ENCODE data around the gene DLGAP4.
A peak's percentile ranks its signal among the peaks of the same experiment; 100 is the strongest.

Gene DLGAP4

DNA sequence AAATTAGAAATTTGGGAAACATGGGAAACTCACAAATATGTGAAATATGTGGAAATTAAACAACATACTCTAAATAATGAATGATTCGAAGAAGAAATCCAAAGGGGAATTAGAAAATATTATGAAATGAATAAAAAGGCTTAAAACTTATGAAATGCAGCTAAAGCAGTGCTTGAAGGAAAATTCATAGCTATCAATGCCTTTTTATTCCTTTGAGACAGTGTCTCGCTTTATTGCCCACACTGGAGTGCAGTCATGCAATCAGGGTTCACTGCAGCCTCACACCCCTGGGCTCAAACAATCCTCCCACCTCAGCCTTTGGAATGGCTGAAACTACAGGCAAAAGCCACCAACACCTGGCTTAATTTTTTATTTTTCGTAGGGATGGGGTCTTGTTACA lies 259.4 kb downstream of the DLGAP4 start:
- DNase-seq (ENCODE audit: low read depth): no peak

DNA sequence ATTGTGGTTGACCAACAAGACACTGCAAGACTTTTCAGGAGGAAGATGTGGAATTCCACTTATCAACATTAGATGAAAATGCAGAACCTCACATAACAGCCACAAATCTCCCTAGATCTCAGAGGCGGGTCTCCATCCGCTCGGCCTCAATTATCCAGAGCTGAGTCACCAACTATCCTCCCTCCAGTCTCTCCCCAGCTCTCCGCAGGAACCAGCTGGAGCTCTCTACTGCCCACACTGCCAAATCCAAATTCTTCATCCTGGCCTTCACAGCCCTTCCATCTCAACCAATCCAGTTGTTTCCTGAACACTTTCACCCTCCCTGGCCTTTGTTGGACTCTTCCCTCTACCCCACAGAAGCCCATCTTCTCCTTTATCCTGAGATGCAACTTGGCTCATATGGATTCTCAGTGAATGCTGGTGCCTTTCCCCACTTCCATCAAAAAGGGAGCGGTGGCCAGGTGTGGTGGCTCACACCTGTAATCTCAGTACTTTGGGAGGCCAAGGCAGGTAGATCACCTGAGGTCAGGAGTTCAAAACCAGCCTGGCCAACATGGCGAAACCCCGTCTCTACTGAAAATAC lies 263.8 kb downstream of the DLGAP4 start:
- peak; percentile 83 for DNase-seq (ENCODE audit: low read depth)

DNA sequence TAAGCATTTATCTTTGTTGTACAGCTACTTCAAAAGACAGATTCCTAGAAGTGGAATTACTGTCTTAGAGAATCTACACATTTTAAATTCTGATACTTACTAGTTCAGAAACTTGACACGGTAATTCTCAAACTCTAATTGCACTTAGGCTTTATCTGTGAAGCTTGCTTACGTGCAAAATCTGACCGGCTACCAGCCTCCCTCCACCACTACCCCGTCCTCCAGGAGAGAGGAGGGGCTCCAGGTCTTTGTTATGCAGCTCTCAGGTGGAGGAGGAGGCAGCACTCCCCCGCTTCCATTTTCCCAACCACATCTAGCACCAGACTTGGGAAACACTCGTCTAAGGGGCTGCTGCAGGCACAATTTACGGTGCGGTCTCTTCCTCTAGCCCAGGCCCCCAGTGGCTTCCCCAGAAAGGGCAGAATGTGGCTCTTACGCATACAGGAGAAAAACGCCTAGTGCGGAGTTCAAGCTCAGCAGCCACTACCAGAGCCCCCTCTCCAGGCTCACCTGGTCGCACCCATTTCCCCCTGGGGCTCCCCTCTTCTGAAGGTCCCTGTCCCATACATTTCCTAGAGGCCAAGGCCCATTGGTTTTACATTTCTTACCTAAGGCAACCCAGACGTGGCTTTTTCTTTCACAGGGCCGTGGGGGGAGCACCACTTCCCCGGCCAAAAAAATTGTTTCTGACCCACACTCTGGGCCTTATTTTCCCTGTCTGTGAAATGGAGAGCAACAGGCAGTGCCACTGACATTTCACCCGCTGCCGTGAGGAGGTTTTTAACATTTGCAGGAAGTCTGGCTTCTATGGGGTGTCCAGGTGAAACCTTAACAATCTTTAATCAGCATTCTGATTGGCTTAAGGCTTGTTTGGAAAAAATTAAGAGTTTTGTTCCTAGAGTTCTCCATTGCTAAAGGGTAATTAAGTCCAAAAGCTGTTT lies 265.7 kb downstream of the DLGAP4 start:
- DNase-seq (ENCODE audit: low read depth): no peak

DNA sequence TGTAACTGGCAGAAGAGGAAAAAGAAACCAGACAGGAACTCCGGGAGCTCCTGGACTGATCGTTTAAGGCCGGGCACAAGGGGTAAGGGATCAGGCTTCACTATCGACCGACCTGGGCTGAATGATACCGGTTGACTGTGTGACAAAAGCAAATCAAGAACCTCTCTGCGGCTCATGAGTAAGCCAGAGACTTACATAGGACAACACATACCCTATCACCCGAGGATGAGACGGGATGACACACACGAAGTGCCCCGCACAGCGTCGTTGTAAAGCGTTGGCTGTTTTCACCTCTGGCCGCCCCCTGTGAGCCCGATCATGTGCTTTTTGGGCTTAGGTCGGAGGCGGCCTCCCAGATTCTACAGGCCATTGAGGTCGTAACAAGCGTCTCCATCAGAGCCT lies 266.6 kb downstream of the DLGAP4 start:
- DNase-seq (ENCODE audit: low read depth): peak; percentile 53

DNA sequence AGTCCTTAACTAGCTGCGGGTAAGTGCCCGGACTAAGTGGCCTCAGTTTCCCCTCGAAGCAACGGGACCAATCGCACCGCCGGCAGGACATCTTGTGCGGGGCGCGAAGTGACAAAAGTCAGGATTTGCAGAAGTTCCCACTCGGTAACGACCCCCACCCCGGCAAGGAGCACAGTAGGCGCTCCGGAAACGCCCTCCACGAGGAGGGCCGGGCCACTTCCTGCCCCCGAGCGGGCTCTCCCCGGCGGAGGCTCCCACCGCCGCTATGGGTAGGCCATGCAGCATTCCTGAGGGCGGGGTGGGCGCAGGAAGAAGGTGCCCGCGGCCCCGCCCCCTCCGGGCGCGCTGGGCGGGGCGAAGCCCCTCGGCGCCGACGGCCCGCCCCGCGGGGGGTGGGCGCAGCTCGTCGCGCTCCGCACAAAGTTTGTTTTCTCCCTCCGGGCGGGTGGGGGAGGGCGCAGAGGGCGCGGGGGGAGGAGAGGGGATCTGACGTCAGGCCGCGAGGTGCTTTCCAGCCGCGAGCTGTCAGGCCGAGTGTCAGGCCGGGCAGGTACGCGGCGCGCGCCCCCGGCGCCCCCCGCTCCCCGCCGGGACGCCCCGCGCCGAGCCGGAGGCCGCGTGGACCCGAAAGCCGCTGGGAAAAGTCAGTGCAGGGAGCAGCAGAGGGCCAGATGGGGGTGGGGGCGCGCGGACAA lies 267.1 kb downstream of the DLGAP4 start, which contains the start of gene TGIF2:
TSS of gene TGIF2 (plus strand) at position 495 of the 695 bp plus-strand sequence. CDS start 5,178 bp downstream, outside the sequence.
- DNase-seq (ENCODE audit: low read depth): peak; percentile 92

DNA sequence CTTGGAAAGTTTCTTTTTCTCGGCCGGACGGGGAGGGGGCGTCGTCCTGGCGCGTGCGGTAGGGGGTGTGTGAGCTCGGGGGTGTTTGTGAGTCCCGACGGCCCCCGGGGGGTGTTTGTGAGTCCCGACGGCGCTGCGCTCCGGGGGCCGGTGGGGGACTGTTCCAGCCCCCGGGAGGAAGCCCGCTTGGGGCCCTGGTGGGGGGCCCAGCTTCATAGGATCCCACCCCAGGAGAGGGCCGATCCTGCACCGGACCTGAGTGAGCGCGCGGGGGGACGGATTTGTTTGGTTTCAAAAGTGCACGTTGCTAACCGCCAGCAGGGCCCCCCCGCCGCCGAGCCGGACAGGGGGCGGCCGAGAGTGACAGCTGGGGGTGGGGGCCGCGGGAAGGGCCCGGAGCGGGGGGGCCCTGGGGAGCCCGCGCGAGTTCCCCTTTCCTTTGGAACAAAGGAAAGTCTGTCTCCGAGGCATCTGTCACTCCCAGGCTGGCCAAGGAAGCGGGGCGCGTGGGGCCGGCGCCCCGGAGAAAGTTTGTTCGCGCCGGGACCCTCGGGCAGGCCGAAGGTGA lies 267.7 kb downstream of the DLGAP4 start:
- DNase-seq (ENCODE audit: low read depth): peak; percentile 11

DNA sequence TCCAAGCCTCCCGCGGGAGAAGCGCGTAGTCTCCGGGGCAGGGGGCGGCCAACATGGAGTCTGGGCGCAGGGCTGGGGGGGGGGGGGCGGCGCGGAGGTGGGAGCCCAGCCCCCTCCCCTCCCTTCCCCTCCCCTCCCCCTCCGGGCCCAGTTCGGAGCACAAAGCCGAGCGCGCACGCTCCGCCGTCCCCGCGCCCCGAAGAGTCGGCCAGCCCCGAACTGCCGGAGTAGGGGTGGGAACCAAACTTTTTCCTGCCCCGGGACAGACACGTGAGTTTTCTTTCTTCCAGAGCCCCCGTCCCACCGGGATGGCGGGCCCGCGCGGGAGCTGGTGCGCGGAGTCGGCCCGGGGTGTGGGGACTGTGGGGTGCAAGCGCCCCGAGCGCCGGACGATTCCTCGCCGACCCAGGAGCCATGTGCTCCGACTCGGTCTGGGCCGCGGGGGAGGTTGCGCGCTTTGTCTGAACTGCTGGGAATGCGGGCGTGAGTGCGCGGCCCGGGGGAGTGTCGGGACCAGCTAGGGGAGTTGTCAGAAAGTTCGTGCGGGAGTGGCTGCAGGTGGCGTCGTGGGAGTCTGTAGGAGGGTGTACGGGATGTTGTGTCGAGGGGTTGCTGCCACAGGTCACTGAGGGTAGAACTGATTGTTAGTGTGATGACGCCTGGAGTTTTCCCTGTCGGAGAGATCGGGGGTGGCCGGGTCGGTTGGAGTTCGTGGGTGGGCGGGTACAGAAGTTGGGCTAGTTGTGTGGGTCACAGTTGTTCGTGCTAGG lies 268.4 kb downstream of the DLGAP4 start:
- DNase-seq (ENCODE audit: low read depth): peak; percentile 53

DNA sequence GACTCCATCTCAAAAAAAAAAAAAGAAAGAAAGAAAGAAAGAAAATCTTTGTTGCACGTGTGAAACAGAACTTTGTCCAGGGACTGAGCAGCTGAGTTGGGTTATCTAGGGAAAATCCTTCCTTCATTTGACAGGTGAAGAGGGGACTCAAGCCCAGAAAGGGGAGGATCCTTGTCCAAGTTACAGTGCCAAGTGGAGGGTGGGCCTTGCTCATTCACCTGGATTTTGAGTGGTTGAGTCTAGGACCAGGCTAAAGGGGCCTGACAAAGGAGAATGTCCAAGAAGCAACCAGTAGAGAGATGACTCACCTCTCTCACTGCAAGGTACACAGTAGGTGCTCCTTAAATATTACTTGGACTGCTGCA lies 269.9 kb downstream of the DLGAP4 start:
- DNase-seq (ENCODE audit: low read depth): no peak

All from EH (cell line).